H54 (cell line): ENCODE results near the gene CAPZA1.
"Not testable (repeated sequence)": the region's sequence is repeated elsewhere in the genome, so short reads cannot be mapped to it uniquely, and the experiment has no call there.

Experiments
- DNase-seq: peaks from one replicate; pipeline ENCODE4 v3.0.0; 2011; ENCODE audit warnings: low spot score, mixed read lengths; ENCODE audit not compliant: insufficient read length
- FAIRE-seq: peaks from 3 replicates; lab custom pipeline; 2011; peaks lifted over from hg19 to GRCh38; lab: Jason Lieb, UNC
- POLR2A ChIP-seq: IDR thresholded peaks from 2 replicates; pipeline ENCODE4 v1.6.1; 2011; ENCODE audit warnings: low read depth, mild to moderate bottlenecking, low read length

CAPZA1 gene

GRCh38 chr1:112637254-112638109 is 17.9 kb downstream of the CAPZA1 start:
- FAIRE-seq (no peak), DNase-seq (no peak)
- TF ChIP-seq POLR2A = no peak

GRCh38 chr1:112638110-112638428 is 18.4 kb downstream of the CAPZA1 start:
- no peak for DNase-seq
- no peak for TF ChIP-seq POLR2A
- FAIRE-seq = peak; percentile 36

- FAIRE-seq, DNase-seq: not testable (repeated sequence)
Measured at GRCh38 chr1:112640437-112640836, 20.8 kb downstream of the CAPZA1 start.

- FAIRE-seq = no peak
- DNase-seq = no peak
- no peak for TF ChIP-seq POLR2A
Measured at GRCh38 chr1:112643080-112643479, 23.4 kb downstream of the CAPZA1 start.

GRCh38 chr1:112646225-112646624 is 26.6 kb downstream of the CAPZA1 start:
- DNase-seq (no peak), FAIRE-seq (no peak)
- TF ChIP-seq POLR2A = no peak

- TF ChIP-seq POLR2A = no peak
- no peak for DNase-seq
- peak; percentile 11 for FAIRE-seq
Measured at GRCh38 chr1:112651205-112651604, 31.6 kb downstream of the CAPZA1 start.

- TF ChIP-seq POLR2A = no peak
- FAIRE-seq (no peak), DNase-seq (no peak)
Measured at GRCh38 chr1:112665857-112666256, 46.2 kb downstream of the CAPZA1 start.

- DNase-seq (no peak), FAIRE-seq (peak; percentile 45)
- TF ChIP-seq POLR2A = no peak
Measured at GRCh38 chr1:112666946-112667345, 47.3 kb downstream of the CAPZA1 start.

- no peak for DNase-seq
- no peak for FAIRE-seq
- TF ChIP-seq POLR2A = no peak
Measured at GRCh38 chr1:112672009-112672408, 52.4 kb downstream of the CAPZA1 start.

- TF ChIP-seq POLR2A = no peak
- FAIRE-seq (no peak), DNase-seq (no peak)
Measured at GRCh38 chr1:112672842-112673241, 53.2 kb downstream of the CAPZA1 start.

- no peak for DNase-seq
Measured at GRCh38 chr1:112673592-112674439, 54.2 kb downstream of the CAPZA1 start.

GRCh38 chr1:112674440-112674985 is 54.9 kb downstream of the CAPZA1 start, which contains the start of gene MOV10:
Gene MOV10, plus strand, starts transcription at chr1:112674659. Its CDS starts 254 bp downstream, at chr1:112674913.
- DNase-seq (peak; percentile 48), FAIRE-seq (no peak)
- peak; percentile 35; the same call in 1 of the 2 replicates for TF ChIP-seq POLR2A

More at GRCh38 chr1:112673592-112674439, 54.2 kb downstream of the CAPZA1 start:
- TF ChIP-seq POLR2A = no peak
- peak; percentile 62 for FAIRE-seq

- TF ChIP-seq POLR2A = no peak
- FAIRE-seq (no peak), DNase-seq (no peak)
Measured at GRCh38 chr1:112674986-112675727, 55.5 kb downstream of the CAPZA1 start.

GRCh38 chr1:112675728-112676381 is 56.2 kb downstream of the CAPZA1 start:
- FAIRE-seq (no peak), DNase-seq (no peak)
- TF ChIP-seq POLR2A = no peak
